Immature natural killer cell (primary cell): Measurements from ENCODE around the gene GPHN. TPM values are rescaled to one million over a fixed set of nuclear protein-coding genes. Genes with fewer than 3 reads are reported as not detected.
"Not testable (repeated sequence)": the region's sequence is repeated elsewhere in the genome, so short reads cannot be mapped to it uniquely, and the experiment has no call there.

Experiments used
- DNase-seq, 3 donors: peaks; one replicate each; pipeline ENCODE4 v3.0.0; 2022; ENCODE audit warnings: mixed read lengths in 1 of 3
- H3K27ac Mint-ChIP-seq, 6 donors: one replicate each; pipeline ENCODE4 v1.8.0; 2020; ENCODE audit warnings: mixed read lengths in 6 of 6, mild to moderate bottlenecking in 5 of 6, inconsistent platforms in 4 of 6, moderate library complexity in 3 of 6
- H3K27me3 Mint-ChIP-seq, 3 donors: one replicate each; pipeline ENCODE4 v1.8.0; 2020 to 2021; ENCODE audit warnings: low read depth in 3 of 3, mild to moderate bottlenecking in 3 of 3, mixed read lengths in 3 of 3, moderate library complexity in 3 of 3, inconsistent platforms in 1 of 3
- H3K36me3 Mint-ChIP-seq, 3 donors: one replicate each; pipeline ENCODE4 v1.8.0; 2020; ENCODE audit warnings: mixed read lengths in 3 of 3, inconsistent platforms in 2 of 3, mild to moderate bottlenecking in 2 of 3
- H3K4me1 Mint-ChIP-seq, 2 donors: one replicate each; pipeline ENCODE4 v1.8.0; 2020; ENCODE audit warnings: inconsistent platforms in 2 of 2, mild to moderate bottlenecking in 2 of 2, mixed read lengths in 2 of 2, moderate library complexity in 1 of 2
- H3K4me3 Mint-ChIP-seq, 5 donors: one replicate each; pipeline ENCODE4 v1.8.0; 2020; ENCODE audit warnings: mild to moderate bottlenecking in 5 of 5, mixed read lengths in 5 of 5, inconsistent platforms in 3 of 5, moderate library complexity in 3 of 5
- H3K9me3 Mint-ChIP-seq, 6 donors: one replicate each; pipeline ENCODE4 v1.8.0; 2020; ENCODE audit warnings: mild to moderate bottlenecking in 6 of 6, mixed read lengths in 6 of 6, inconsistent platforms in 4 of 6, moderate library complexity in 3 of 6
- polyA plus RNA-seq, 3 donors: library from polyadenylated mRNA; unstranded; fragments of 300-500 nt; fragmentation: Illumina TruSeq; gene quantifications; one replicate each; pipeline ENCODE4 v1.2.3, GENCODE V29; 2021

GPHN gene
- polyA plus RNA-seq, 3 donors from 2014 or later = 2.1 to 4.4 TPM; not detected in 1

- not testable (repeated sequence) for H3K4me3 Mint-ChIP-seq, H3K4me1 Mint-ChIP-seq, H3K27ac Mint-ChIP-seq, H3K27me3 Mint-ChIP-seq, DNase-seq
- Mint-ChIP-seq H3K9me3 (peaks cover 30 to 73% (median 57%) of the 10 kb centered on the region in 6 donors), H3K36me3 (peaks cover 4 to 12% (median 10%) of the 10 kb centered on the region in 3 donors)
Measured at GRCh38 chr14:66587753-66588152, 79.8 kb downstream of the GPHN start.

DNA sequence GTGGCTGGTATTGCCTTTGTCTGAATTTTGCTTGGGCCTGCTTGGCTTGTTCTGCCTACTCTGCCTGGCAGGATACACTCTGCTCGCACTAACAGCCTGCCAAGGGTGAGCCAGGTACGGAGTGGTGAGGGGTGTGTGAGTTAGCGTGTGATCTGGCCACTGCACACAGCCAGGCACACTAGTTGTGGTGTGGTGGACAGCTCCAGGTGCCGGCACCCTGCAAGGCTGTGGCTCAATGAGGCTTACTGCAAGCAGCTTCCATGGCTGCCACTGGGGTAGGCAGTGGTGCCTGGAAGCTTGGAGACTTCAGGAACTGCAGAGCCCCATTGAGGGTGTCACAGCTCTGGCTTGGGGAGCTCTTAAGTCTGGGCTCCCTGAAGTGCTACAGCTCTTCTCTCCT lies 87.4 kb downstream of the GPHN start:
- Mint-ChIP-seq H3K4me1 (no peaks in the 10 kb centered on the region), H3K27me3 (peaks cover 0 to 2% (median 0%) of the 10 kb centered on the region in 3 donors), H3K36me3 (peaks cover 0 to 4% (median 0%) of the 10 kb centered on the region in 3 donors), H3K9me3 (peaks cover 11 to 56% (median 29%) of the 10 kb centered on the region in 6 donors), H3K4me3 (no peak overlapping the region), H3K27ac (no peak overlapping the region)
- no peak for DNase-seq

DNA sequence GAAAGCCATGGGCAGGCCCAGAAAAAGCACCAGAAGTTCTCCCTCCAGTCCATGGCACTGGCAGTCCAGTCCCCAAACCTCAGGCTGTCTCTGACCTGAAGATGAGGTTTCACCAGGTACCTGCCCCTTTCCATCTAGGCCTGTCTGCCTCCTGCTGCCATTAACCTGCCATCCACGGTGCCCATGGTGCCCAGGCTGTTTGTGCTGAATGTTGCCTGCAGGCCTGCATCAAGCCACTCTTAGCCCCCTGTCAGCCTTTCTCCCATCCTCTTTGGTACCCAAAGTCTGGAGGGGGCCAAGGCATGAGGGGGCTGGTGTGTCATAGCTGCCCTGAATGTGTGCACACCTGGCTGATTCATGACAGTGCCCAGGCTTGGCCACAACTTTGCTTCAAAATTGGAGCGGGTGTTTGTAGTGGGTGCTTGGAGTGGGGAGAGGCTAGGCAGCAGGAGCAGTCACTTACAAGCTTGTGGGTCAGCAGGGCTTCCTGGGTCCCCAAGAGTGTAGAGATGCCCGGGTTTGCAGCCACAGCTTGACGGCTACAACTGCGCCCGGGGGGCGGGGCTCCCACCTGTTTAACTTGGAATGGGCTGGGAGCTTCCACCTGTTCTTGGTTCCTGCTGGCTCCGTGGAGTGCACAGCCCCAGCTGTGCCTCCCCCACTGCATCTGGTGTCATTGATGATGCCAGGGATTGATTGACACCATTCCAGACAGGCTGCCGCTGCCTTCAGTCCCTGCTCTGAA lies 88.5 kb downstream of the GPHN start:
- H3K27ac Mint-ChIP-seq = no peak overlapping the region
- peaks cover 0 to 2% (median 0%) of the 10 kb centered on the region in 3 donors for H3K27me3 Mint-ChIP-seq
- H3K4me3 Mint-ChIP-seq = no peak overlapping the region
- peaks cover 0 to 4% (median 0%) of the 10 kb centered on the region in 3 donors for H3K36me3 Mint-ChIP-seq
- H3K4me1 Mint-ChIP-seq = no peaks in the 10 kb centered on the region
- H3K9me3 Mint-ChIP-seq = peaks cover 6 to 46% (median 21%) of the 10 kb centered on the region in 6 donors
- no peak for DNase-seq

DNA sequence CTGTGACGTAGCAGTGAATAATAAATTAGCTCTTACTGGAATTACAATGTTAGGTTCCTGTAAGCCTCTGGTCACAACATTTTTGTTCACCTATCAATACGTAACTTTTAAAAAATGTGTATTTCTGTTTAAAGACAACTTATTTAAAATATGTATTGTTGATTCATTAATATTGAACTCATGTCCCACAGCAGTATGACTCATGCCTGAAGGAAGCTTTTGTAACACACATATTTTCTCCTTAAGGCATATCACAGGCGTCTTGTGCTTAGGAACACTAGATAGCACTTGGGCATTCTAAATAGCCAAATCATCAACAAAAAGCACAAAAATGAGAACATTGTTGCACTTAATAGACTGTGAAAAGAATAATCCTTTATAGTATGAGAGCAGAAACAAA lies 92.5 kb downstream of the GPHN start:
- Mint-ChIP-seq H3K27me3 (no peaks in the 10 kb centered on the region), H3K4me3 (no peak overlapping the region), H3K36me3 (peaks cover 0 to 4% (median 0%) of the 10 kb centered on the region in 3 donors), H3K9me3 (peaks cover 0 to 22% (median 11%) of the 10 kb centered on the region in 6 donors), H3K27ac (no peak overlapping the region), H3K4me1 (no peaks in the 10 kb centered on the region)
- no peak for DNase-seq

- DNase-seq = no peak
- no peak overlapping the region for H3K27ac Mint-ChIP-seq
- peaks cover 0 to 23% (median 13%) of the 10 kb centered on the region in 6 donors for H3K9me3 Mint-ChIP-seq
- no peaks in the 10 kb centered on the region for H3K27me3 Mint-ChIP-seq
- H3K4me3 Mint-ChIP-seq = no peak overlapping the region
- peaks cover 0 to 4% (median 0%) of the 10 kb centered on the region in 3 donors for H3K36me3 Mint-ChIP-seq
- no peaks in the 10 kb centered on the region for H3K4me1 Mint-ChIP-seq
Measured at GRCh38 chr14:66601932-66602578, 94.1 kb downstream of the GPHN start.

DNA sequence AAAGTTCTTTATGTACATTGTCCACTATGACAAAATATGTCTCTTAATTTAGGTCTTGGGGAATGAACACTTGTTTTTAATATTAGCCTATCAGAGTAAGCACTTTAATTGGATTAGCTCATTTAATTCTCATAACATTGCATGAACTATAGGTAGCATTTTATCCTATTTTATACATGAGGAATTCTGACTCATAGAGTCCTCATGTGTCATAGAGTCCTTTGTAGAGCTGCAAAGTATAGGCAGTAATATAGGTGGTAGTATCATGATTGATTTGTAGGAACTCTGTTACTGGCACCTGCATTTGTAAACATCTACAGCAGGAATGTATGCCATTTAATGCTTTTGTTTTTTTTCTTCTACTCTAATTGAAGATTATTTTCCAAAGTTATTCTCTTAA lies 96.0 kb downstream of the GPHN start:
- H3K4me1 Mint-ChIP-seq = no peaks in the 10 kb centered on the region
- H3K36me3 Mint-ChIP-seq = no peaks in the 10 kb centered on the region
- H3K27ac Mint-ChIP-seq = no peak overlapping the region
- H3K4me3 Mint-ChIP-seq = no peak overlapping the region
- no peak for DNase-seq
- no peaks in the 10 kb centered on the region for H3K27me3 Mint-ChIP-seq
- peaks cover 0 to 39% (median 10%) of the 10 kb centered on the region in 6 donors for H3K9me3 Mint-ChIP-seq

GRCh38 chr14:66606826-66607225 lies 98.9 kb downstream of the GPHN start:
- Mint-ChIP-seq H3K4me3 (no peak overlapping the region), H3K27ac (no peak overlapping the region), H3K9me3 (peaks cover under 1 to 44% (median 20%) of the 10 kb centered on the region in 6 donors), H3K27me3 (peaks cover 0 to 2% (median under 1%) of the 10 kb centered on the region in 3 donors), H3K36me3 (no peaks in the 10 kb centered on the region), H3K4me1 (no peaks in the 10 kb centered on the region)
- DNase-seq = no peak

- peaks cover 0 to 3% (median 0%) of the 10 kb centered on the region in 3 donors for H3K36me3 Mint-ChIP-seq
- H3K27ac Mint-ChIP-seq = peak overlapping the region in 2 of 6 donors; percentile 27 to 28
- DNase-seq = peak in 1 of 3 donors; percentile 6
- H3K4me3 Mint-ChIP-seq = no peak overlapping the region
- peaks cover 0 to 2% (median 1%) of the 10 kb centered on the region in 3 donors for H3K27me3 Mint-ChIP-seq
- peaks cover 0 to 3% of the 10 kb centered on the region in 2 donors for H3K4me1 Mint-ChIP-seq
- H3K9me3 Mint-ChIP-seq = peaks cover 2 to 47% (median 19%) of the 10 kb centered on the region in 6 donors
Measured at GRCh38 chr14:66610154-66610563, 102.2 kb downstream of the GPHN start.

GRCh38 chr14:66613344-66613743 lies 105.4 kb downstream of the GPHN start:
- no peak overlapping the region for H3K27ac Mint-ChIP-seq
- peaks cover 0 to 2% (median 1%) of the 10 kb centered on the region in 3 donors for H3K27me3 Mint-ChIP-seq
- H3K36me3 Mint-ChIP-seq = peaks cover 0 to 7% (median 6%) of the 10 kb centered on the region in 3 donors
- H3K4me1 Mint-ChIP-seq = peaks cover 4 to 6% of the 10 kb centered on the region in 2 donors
- no peak overlapping the region for H3K4me3 Mint-ChIP-seq
- no peak for DNase-seq
- H3K9me3 Mint-ChIP-seq = peaks cover 9 to 45% (median 30%) of the 10 kb centered on the region in 6 donors

GRCh38 chr14:66619952-66620351 lies 112.0 kb downstream of the GPHN start:
- Mint-ChIP-seq H3K4me3 (no peak overlapping the region), H3K27me3 (peaks cover 0 to 3% (median 0%) of the 10 kb centered on the region in 3 donors), H3K36me3 (peaks cover 3 to 13% (median 6%) of the 10 kb centered on the region in 3 donors), H3K27ac (no peak overlapping the region), H3K4me1 (peaks cover 3 to 20% of the 10 kb centered on the region in 2 donors), H3K9me3 (peaks cover 7 to 36% (median 30%) of the 10 kb centered on the region in 6 donors)
- DNase-seq = no peak

- Mint-ChIP-seq H3K27me3 (peaks cover 0 to 3% (median 0%) of the 10 kb centered on the region in 3 donors), H3K4me3 (no peak overlapping the region), H3K27ac (no peak overlapping the region), H3K4me1 (peaks cover 2 to 11% of the 10 kb centered on the region in 2 donors), H3K36me3 (peaks cover 0 to 5% (median 1%) of the 10 kb centered on the region in 3 donors), H3K9me3 (peaks cover 0 to 15% (median 5%) of the 10 kb centered on the region in 6 donors)
- DNase-seq = no peak
Measured at GRCh38 chr14:66623838-66624237, 115.9 kb downstream of the GPHN start.

- peaks cover 2 to 9% of the 10 kb centered on the region in 2 donors for H3K4me1 Mint-ChIP-seq
- H3K27ac Mint-ChIP-seq = no peak overlapping the region
Measured at GRCh38 chr14:66624336-66624937, 116.5 kb downstream of the GPHN start.

GRCh38 chr14:66628636-66629035 lies 120.7 kb downstream of the GPHN start:
- Mint-ChIP-seq H3K27me3 (no peaks in the 10 kb centered on the region), H3K4me1 (no peaks in the 10 kb centered on the region), H3K27ac (no peak overlapping the region), H3K4me3 (no peak overlapping the region), H3K9me3 (peaks cover 0 to 2% (median 0%) of the 10 kb centered on the region in 6 donors), H3K36me3 (no peaks in the 10 kb centered on the region)
- DNase-seq = no peak

More at GRCh38 chr14:66624336-66624937, 116.5 kb downstream of the GPHN start:
- peak in 2 of 3 donors; percentile 2 to 9 for DNase-seq
- peaks cover 0 to 3% (median 0%) of the 10 kb centered on the region in 3 donors for H3K36me3 Mint-ChIP-seq
- H3K9me3 Mint-ChIP-seq = peaks cover 0 to 12% (median 3%) of the 10 kb centered on the region in 6 donors
- H3K27me3 Mint-ChIP-seq = peaks cover 0 to 3% (median 0%) of the 10 kb centered on the region in 3 donors
- no peak overlapping the region for H3K4me3 Mint-ChIP-seq
